HUES64 (cell line): ENCODE results near the gene TSPAN1. TPM values are rescaled to one million over a fixed set of nuclear protein-coding genes. Genes with fewer than 3 reads are reported as not detected.

Source experiments
- H3K27ac ChIP-seq: 2 replicates; pipeline ENCODE4 v1.7.0; 2013; ENCODE audit warnings: low read depth, low read length, inconsistent platforms
- H3K27me3 ChIP-seq: 2 replicates; pipeline ENCODE4 v1.6.1; 2013; ENCODE audit warnings: mild to moderate bottlenecking, low read length; ENCODE audit not compliant: insufficient read depth
- H3K36me3 ChIP-seq: 2 replicates; pipeline ENCODE4 v1.6.1; 2013; ENCODE audit warnings: mild to moderate bottlenecking, low read length; ENCODE audit not compliant: insufficient read depth
- H3K4me1 ChIP-seq: 2 replicates; pipeline ENCODE4 v1.6.1; 2013; ENCODE audit warnings: mild to moderate bottlenecking, low read length, moderate library complexity; ENCODE audit not compliant: insufficient read depth
- H3K4me3 ChIP-seq: 2 replicates; pipeline ENCODE4 v1.5.1; 2013; ENCODE audit warnings: mild to moderate bottlenecking, low read length, moderate library complexity
- H3K9ac ChIP-seq: 2 replicates; pipeline ENCODE4 v1.6.1; 2013; ENCODE audit warnings: mild to moderate bottlenecking, low read depth, low read length
- H3K9me3 ChIP-seq: 2 replicates; pipeline ENCODE4 v1.6.1; 2013; ENCODE audit warnings: low read depth, low read length; ENCODE audit not compliant: insufficient read depth
- WGBS: fragments of 150-250, 120-280 bp; methylation state at CpG from one replicate; pipeline ENCODE4 v1.1.7; 2013; ENCODE audit warnings: missing lambda C conversion rate; 5-methylcytosine and 5-hydroxymethylcytosine counted together
- polyA plus RNA-seq, 2 experiments: library from polyadenylated mRNA; stranded (reverse); fragments of 50-300 nt; gene quantifications; one replicate each; pipeline ENCODE4 v1.2.3, GENCODE V29; 2013

The TSPAN1 gene
- not detected for polyA plus RNA-seq (2013, experiment 1 of 2)
- polyA plus RNA-seq (2013, experiment 2 of 2): not detected

- Histone ChIP-seq H3K4me1 (peaks cover 21% of the 10 kb centered on the region), H3K27me3 (no peaks in the 10 kb centered on the region), H3K9ac (no peak within 1 kb of the TSS), H3K27ac (no peak within 1 kb of the TSS), H3K36me3 (no peaks in the 10 kb centered on the region), H3K4me3 (no peak within 1 kb of the TSS), H3K9me3 (no peaks in the 10 kb centered on the region)
- 79% methylated on average over 11 of the region's 11 CpGs for WGBS
These were observed at the start of gene TSPAN1 for GRCh38 chr1:46174448-46175231. Gene TSPAN1 (plus strand): TSS chr1:46175087. CDS start chr1:46181108, 6,021 bp downstream.

DNA sequence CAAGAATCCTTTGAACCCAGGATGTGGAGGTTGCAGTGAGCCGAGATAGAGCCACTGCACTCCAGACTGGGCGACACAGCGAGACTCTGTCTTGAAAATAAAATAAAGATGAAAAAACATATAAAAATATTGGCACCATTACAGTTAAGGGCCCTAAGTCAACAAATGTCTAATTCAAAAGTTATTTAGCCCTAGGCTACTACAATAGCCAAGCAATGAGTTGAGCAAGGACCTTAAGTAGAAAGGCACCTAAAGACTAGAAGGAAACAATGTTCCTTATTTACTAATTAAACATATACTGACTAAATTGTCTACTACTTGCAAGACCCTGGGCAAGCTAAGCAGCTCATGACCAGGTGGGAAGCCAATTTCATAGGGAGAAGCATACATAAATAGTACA is 46.5 kb upstream of the TSPAN1 start:
- WGBS: 95% methylated on average over 1 of the region's 3 CpGs
- no peaks in the 10 kb centered on the region for H3K9me3 ChIP-seq
- peaks cover 13% of the 10 kb centered on the region for H3K27me3 ChIP-seq
- H3K9ac ChIP-seq: no peak overlapping the region
- no peak overlapping the region for H3K27ac ChIP-seq
- H3K36me3 ChIP-seq: no peaks in the 10 kb centered on the region
- no peak overlapping the region for H3K4me3 ChIP-seq
- peaks cover 8% of the 10 kb centered on the region; the same call in 1 of the 2 replicates for H3K4me1 ChIP-seq

GRCh38 chr1:46130121-46130520 is 44.8 kb upstream of the TSPAN1 start:
- Histone ChIP-seq H3K9ac (no peak overlapping the region), H3K27ac (no peak overlapping the region), H3K36me3 (no peaks in the 10 kb centered on the region), H3K27me3 (peaks cover 13% of the 10 kb centered on the region), H3K9me3 (no peaks in the 10 kb centered on the region), H3K4me3 (peak overlapping the region; percentile 68), H3K4me1 (peaks cover 16% of the 10 kb centered on the region)
- no CpG with 5 or more reads among the region's 1 CpG for WGBS

GRCh38 chr1:46130606-46131005 is 44.3 kb upstream of the TSPAN1 start:
- H3K27ac ChIP-seq: no peak overlapping the region
- peak overlapping the region; percentile 68 for H3K4me3 ChIP-seq
- peaks cover 13% of the 10 kb centered on the region for H3K27me3 ChIP-seq
- peaks cover 16% of the 10 kb centered on the region for H3K4me1 ChIP-seq
- H3K9me3 ChIP-seq: no peaks in the 10 kb centered on the region
- peak overlapping the region; percentile 73; the same call in 1 of the 2 replicates for H3K9ac ChIP-seq
- 10% methylated on average over 4 of the region's 5 CpGs for WGBS
- H3K36me3 ChIP-seq: no peaks in the 10 kb centered on the region

DNA sequence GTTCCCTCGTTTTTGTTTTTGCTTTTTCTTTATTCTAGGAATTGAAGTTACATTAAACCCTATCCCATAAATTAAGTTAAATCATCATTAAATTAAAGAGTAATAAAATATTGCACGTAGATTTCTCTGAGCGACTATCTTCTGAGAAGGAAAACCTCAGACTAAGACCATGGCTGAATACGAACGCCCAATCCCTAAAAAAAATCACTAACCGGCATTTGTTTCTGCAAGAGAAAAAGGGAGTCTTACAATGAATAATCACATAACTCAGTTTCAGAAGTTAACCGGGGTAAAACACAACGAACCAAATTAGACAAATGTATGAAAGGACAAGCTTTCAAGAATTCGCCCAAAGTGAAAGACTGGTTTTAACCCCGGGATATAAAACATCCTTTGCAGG is 43.8 kb upstream of the TSPAN1 start:
- WGBS: under 1% methylated on average over 7 of the region's 10 CpGs
- peak overlapping the region; percentile 68 for H3K4me3 ChIP-seq
- H3K9me3 ChIP-seq: no peaks in the 10 kb centered on the region
- H3K27me3 ChIP-seq: peaks cover 13% of the 10 kb centered on the region
- peak overlapping the region; percentile 73 for H3K9ac ChIP-seq
- no peak overlapping the region for H3K27ac ChIP-seq
- peaks cover 16% of the 10 kb centered on the region for H3K4me1 ChIP-seq
- H3K36me3 ChIP-seq: no peaks in the 10 kb centered on the region

GRCh38 chr1:46131712-46132528 is 43.0 kb upstream of the TSPAN1 start:
- H3K9ac ChIP-seq: peak overlapping the region; percentile 94
- WGBS: under 1% methylated on average over 34 of the region's 38 CpGs
- H3K27ac ChIP-seq: peak overlapping the region; percentile 97
- H3K4me1 ChIP-seq: peaks cover 16% of the 10 kb centered on the region
- no peaks in the 10 kb centered on the region for H3K9me3 ChIP-seq
- H3K27me3 ChIP-seq: peaks cover 13% of the 10 kb centered on the region
- peak overlapping the region; percentile 68 for H3K4me3 ChIP-seq
- H3K36me3 ChIP-seq: no peaks in the 10 kb centered on the region

- peak within 1 kb of the TSS; percentile 68 for H3K4me3 ChIP-seq
- no peaks in the 10 kb centered on the region for H3K36me3 ChIP-seq
- peak within 1 kb of the TSS; percentile 97 for H3K27ac ChIP-seq
- H3K9me3 ChIP-seq: no peaks in the 10 kb centered on the region
- under 1% methylated on average over 55 of the region's 55 CpGs for whole genome bisulfite sequencing
- peaks cover 16% of the 10 kb centered on the region for H3K4me1 ChIP-seq
- peak within 1 kb of the TSS; percentile 94 for H3K9ac ChIP-seq
- peaks cover 13% of the 10 kb centered on the region for H3K27me3 ChIP-seq
These were observed 42.2 kb upstream of the TSPAN1 start, which contains the start of gene PIK3R3 for GRCh38 chr1:46132529-46133180. Gene PIK3R3 (minus strand): TSS chr1:46132629. CDS start chr1:46131952, 677 bp downstream.

GRCh38 chr1:46133181-46133658 is 41.7 kb upstream of the TSPAN1 start:
- Histone ChIP-seq H3K4me3 (peak overlapping the region; percentile 68), H3K4me1 (peaks cover 16% of the 10 kb centered on the region), H3K27me3 (peaks cover 13% of the 10 kb centered on the region), H3K27ac (peak overlapping the region; percentile 97), H3K9me3 (no peaks in the 10 kb centered on the region), H3K9ac (peak overlapping the region; percentile 84), H3K36me3 (no peaks in the 10 kb centered on the region)
- WGBS: under 1% methylated on average over 22 of the region's 22 CpGs

DNA sequence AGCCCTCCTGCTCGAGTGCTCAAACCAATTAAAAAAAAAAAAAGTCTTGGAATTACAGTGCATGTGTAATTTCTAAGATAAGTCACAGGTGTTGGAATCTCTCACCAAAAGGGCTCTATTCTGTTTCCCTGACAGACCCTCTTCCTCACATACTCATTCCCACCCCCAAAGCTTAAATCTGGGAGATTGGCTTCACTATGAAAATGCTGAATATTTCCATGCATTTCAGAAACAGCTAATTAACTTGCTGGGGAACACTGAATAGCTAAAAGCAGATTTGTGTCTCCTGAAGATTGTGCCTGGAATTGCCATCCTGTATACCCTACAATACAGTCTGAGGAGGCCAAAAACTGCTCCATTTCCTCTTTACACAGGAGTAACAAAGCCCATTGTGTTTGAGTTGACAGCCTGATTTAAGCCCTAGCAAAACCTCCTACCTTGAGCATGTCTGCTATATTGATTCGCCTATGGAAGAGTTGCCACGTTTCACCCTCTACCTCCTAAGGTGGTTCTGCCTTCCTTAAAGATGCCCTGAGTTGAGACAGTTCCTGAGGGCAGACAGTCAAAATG is 41.0 kb upstream of the TSPAN1 start:
- H3K9me3 ChIP-seq: no peaks in the 10 kb centered on the region
- H3K4me3 ChIP-seq: peak overlapping the region; percentile 68
- H3K36me3 ChIP-seq: no peaks in the 10 kb centered on the region
- H3K27me3 ChIP-seq: peaks cover 13% of the 10 kb centered on the region
- 40% methylated on average over 3 of the region's 3 CpGs for WGBS
- no peak overlapping the region for H3K27ac ChIP-seq
- peaks cover 16% of the 10 kb centered on the region for H3K4me1 ChIP-seq
- peak overlapping the region; percentile 84 for H3K9ac ChIP-seq

- no peak overlapping the region for H3K4me3 ChIP-seq
These were observed 40.1 kb upstream of the TSPAN1 start for GRCh38 chr1:46134660-46135331.

More at GRCh38 chr1:46134660-46135331, 40.1 kb upstream of the TSPAN1 start:
- Histone ChIP-seq H3K36me3 (no peaks in the 10 kb centered on the region), H3K9me3 (no peaks in the 10 kb centered on the region), H3K27me3 (peaks cover 13% of the 10 kb centered on the region), H3K4me1 (peaks cover 13% of the 10 kb centered on the region), H3K27ac (no peak overlapping the region), H3K9ac (no peak overlapping the region)
- 88% methylated on average over 3 of the region's 3 CpGs for WGBS
